Measurements from ENCODE around the gene USH1G. TPM values are rescaled to one million over a fixed set of nuclear protein-coding genes. Genes with fewer than 3 reads are reported as not detected.
"Not testable (repeated sequence)": the region's sequence is repeated elsewhere in the genome, so short reads cannot be mapped to it uniquely, and the experiment has no call there.

The USH1G gene
- not detected for polyA plus RNA-seq

- peak in 2 of 3 donors; percentile 11 to 30 for DNase-seq
- Mint-ChIP-seq H3K4me1 (peaks cover 0 to 8% of the 10 kb centered on the region in 2 donors), H3K4me3 (peak within 1 kb of the TSS; percentile 53 to 71 (median 67)), H3K27ac (peak within 1 kb of the TSS in 1 of 6 donors; percentile 64), H3K27me3 (ENCODE audit: low read depth in 3 of 3) (peaks cover 18 to 27% (median 21%) of the 10 kb centered on the region in 3 donors), H3K9me3 (no peaks in the 10 kb centered on the region), H3K36me3 (no peaks in the 10 kb centered on the region)
Measured at GRCh38 chr17:74922694-74923537, at the start of gene USH1G. Gene USH1G (minus strand): TSS chr17:74923255. CDS start chr17:74923073, 182 bp downstream.

DNA sequence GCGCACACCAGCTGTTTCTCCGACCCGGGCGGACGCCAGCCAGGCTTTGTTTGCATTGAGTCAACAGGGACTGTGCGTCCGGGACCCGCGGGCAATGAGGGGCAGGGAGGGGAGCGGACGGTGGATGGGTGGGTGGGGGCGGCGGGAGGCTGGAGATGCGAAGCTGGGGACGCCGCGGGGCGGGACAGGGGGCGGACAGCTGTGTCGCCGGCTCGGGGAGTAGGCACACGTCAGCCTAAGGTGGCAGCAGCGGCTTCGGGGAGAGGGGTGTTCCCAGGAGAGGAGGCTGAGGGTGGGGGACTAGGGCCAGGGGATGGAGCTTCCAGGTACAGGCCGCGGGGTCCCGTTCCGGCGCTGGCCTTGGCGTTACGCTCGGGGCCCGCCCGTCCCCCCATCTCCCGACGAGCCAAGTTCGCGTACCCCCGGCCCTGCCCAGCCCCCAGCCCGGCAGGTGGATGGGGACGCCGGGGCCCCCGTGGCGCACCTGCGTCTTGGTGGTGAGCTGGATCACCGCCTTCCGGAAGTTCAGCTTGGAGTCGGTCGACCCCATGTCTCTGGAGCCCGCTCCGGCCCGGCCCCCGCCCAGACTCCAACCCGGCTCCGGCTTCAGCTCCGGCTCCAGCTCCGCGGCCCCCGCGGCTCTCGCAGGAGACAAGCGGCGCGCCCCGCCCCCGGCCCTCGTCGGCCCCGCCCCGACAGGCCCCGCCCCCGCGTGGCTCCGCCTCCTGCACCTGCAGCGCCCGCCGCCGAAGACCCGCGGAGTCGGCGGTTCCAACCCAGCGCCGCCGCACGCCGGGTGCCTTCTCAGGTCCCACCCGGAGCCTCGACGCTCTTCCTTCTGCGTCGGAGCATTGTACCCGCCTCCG, 49.3 kb upstream of the USH1G start, which contains the start of gene HID1:
HID1 (minus strand) TSS at position 653 of the 866 bp plus-strand sequence; CDS start at position 550, 103 bp downstream.
- Mint-ChIP-seq H3K9me3 (no peaks in the 10 kb centered on the region), H3K4me3 (peak within 1 kb of the TSS; percentile 83 to 95 (median 88)), H3K27me3 (ENCODE audit: low read depth in 3 of 3) (peaks cover 6 to 24% (median 12%) of the 10 kb centered on the region in 3 donors), H3K27ac (peak within 1 kb of the TSS in 3 of 6 donors; percentile 3 to 76 (median 62)), H3K36me3 (no peaks in the 10 kb centered on the region), H3K4me1 (peaks cover 4 to 6% of the 10 kb centered on the region in 2 donors)
- DNase-seq: peak; percentile 48 to 61 (median 57)

- DNase-seq: no peak
- no peaks in the 10 kb centered on the region for H3K9me3 Mint-ChIP-seq
- peak overlapping the region; percentile 44 to 65 (median 59) for H3K4me3 Mint-ChIP-seq
- H3K4me1 Mint-ChIP-seq: peaks cover 4 to 6% of the 10 kb centered on the region in 2 donors
- H3K27ac Mint-ChIP-seq: no peak overlapping the region
- H3K36me3 Mint-ChIP-seq: no peaks in the 10 kb centered on the region
- peaks cover 6 to 23% (median 12%) of the 10 kb centered on the region in 3 donors for H3K27me3 Mint-ChIP-seq (ENCODE audit: low read depth in 3 of 3)
Measured at GRCh38 chr17:74971842-74972106, 48.7 kb upstream of the USH1G start.

GRCh38 chr17:74971069-74971841, 48.2 kb upstream of the USH1G start:
- no peak overlapping the region for H3K27ac Mint-ChIP-seq
- H3K4me1 Mint-ChIP-seq: peaks cover 4 to 6% of the 10 kb centered on the region in 2 donors
- DNase-seq: no peak
- peaks cover 8 to 21% (median 12%) of the 10 kb centered on the region in 3 donors for H3K27me3 Mint-ChIP-seq (ENCODE audit: low read depth in 3 of 3)
- H3K36me3 Mint-ChIP-seq: no peaks in the 10 kb centered on the region
- no peaks in the 10 kb centered on the region for H3K9me3 Mint-ChIP-seq
- H3K4me3 Mint-ChIP-seq: peak overlapping the region; percentile 44 to 65 (median 59)

- Mint-ChIP-seq H3K4me3 (peak overlapping the region in 3 of 5 donors; percentile 26 to 63 (median 35)), H3K36me3 (no peaks in the 10 kb centered on the region), H3K9me3 (no peaks in the 10 kb centered on the region), H3K27me3 (ENCODE audit: low read depth in 3 of 3) (peaks cover 8 to 17% (median 12%) of the 10 kb centered on the region in 3 donors), H3K27ac (no peak overlapping the region), H3K4me1 (peaks cover 4 to 6% of the 10 kb centered on the region in 2 donors)
- DNase-seq: no peak
Measured at GRCh38 chr17:74970395-74970794, 47.3 kb upstream of the USH1G start.

- H3K4me3 Mint-ChIP-seq, H3K27ac Mint-ChIP-seq, H3K36me3 Mint-ChIP-seq, DNase-seq, H3K9me3 Mint-ChIP-seq, H3K4me1 Mint-ChIP-seq: not testable (repeated sequence)
- H3K27me3 Mint-ChIP-seq (ENCODE audit: low read depth in 3 of 3): peaks cover 8 to 14% (median 9%) of the 10 kb centered on the region in 3 donors
Measured at GRCh38 chr17:74969501-74969900, 46.4 kb upstream of the USH1G start.

DNA sequence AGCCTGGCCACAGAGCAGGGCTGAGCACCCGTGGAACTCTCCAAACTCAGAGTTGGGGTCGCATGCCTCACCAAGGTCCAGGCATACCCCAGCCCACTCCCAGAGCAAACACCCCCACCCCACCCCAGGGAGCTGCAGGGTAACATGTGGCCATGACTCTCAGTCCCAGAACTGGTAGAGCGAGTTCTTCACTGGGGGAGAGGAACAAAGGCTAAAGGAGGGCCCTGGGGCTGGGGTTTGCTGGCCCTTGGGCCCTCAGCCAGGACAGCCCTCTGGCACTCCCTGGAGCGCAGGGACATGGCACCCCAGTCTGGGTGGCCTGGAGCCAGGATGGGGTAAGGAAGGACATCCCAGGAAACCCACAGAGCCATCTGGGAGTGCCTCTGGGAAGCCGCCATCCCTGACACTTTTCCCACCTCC, 45.3 kb upstream of the USH1G start:
- DNase-seq: no peak
- Mint-ChIP-seq H3K27ac (no peak overlapping the region), H3K36me3 (no peaks in the 10 kb centered on the region)

DNA sequence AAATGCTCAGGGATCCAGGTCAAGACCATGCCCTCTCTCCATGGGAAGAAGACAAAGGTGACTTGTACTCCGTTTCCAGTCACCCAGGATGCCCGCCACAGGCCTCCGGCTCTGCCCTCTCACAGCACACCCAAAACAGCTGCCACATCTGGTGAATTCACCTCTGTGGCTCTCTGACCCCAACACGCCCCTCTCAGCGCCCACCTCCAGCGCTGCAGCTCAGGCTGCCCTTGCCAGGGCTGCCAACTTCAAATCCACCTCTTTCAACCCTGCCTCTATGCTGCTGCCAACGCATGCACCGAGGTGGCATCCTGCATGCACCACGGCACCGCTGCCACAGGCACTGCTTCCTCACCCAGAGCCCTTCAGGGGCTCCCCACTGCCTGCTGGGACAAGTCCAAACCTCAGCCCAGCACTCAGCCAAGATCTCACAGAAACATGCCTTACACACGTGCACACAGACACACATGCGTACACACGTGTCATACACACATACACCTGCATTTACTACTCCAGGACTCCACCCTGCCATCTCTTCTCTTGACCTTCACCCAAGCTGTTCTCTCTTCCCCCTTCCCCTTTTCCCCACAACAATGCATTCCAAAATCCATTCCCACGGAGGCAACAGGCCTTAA, 42.0 kb upstream of the USH1G start:
- Mint-ChIP-seq H3K27me3 (ENCODE audit: low read depth in 3 of 3) (peaks cover 0 to 6% (median 1%) of the 10 kb centered on the region in 3 donors), H3K27ac (no peak overlapping the region), H3K4me1 (peaks cover 3 to 5% of the 10 kb centered on the region in 2 donors), H3K36me3 (no peaks in the 10 kb centered on the region), H3K4me3 (no peak overlapping the region), H3K9me3 (no peaks in the 10 kb centered on the region)
- no peak for DNase-seq

More for the DNA sequence above, 45.3 kb upstream of the USH1G start:
- H3K9me3 Mint-ChIP-seq: no peaks in the 10 kb centered on the region
- H3K4me3 Mint-ChIP-seq: no peak overlapping the region
- peaks cover 4 to 6% of the 10 kb centered on the region in 2 donors for H3K4me1 Mint-ChIP-seq
- H3K27me3 Mint-ChIP-seq (ENCODE audit: low read depth in 3 of 3): peaks cover 4 to 8% (median 8%) of the 10 kb centered on the region in 3 donors

- no peak overlapping the region for H3K27ac Mint-ChIP-seq
- peaks cover 3 to 5% of the 10 kb centered on the region in 2 donors for H3K4me1 Mint-ChIP-seq
- no peak for DNase-seq
- H3K27me3 Mint-ChIP-seq (ENCODE audit: low read depth in 3 of 3): peaks cover 0 to 5% (median 1%) of the 10 kb centered on the region in 3 donors
- H3K9me3 Mint-ChIP-seq: no peaks in the 10 kb centered on the region
- H3K36me3 Mint-ChIP-seq: no peaks in the 10 kb centered on the region
- H3K4me3 Mint-ChIP-seq: no peak overlapping the region
Measured at GRCh38 chr17:74964246-74964761, 41.2 kb upstream of the USH1G start.

GRCh38 chr17:74963656-74964055, 40.6 kb upstream of the USH1G start:
- peaks cover 0 to 3% (median 1%) of the 10 kb centered on the region in 3 donors for H3K27me3 Mint-ChIP-seq (ENCODE audit: low read depth in 3 of 3)
- no peaks in the 10 kb centered on the region for H3K36me3 Mint-ChIP-seq
- peaks cover 3 to 5% of the 10 kb centered on the region in 2 donors for H3K4me1 Mint-ChIP-seq
- DNase-seq: no peak
- no peaks in the 10 kb centered on the region for H3K9me3 Mint-ChIP-seq
- no peak overlapping the region for H3K27ac Mint-ChIP-seq
- no peak overlapping the region for H3K4me3 Mint-ChIP-seq

GRCh38 chr17:74962622-74963394, 39.8 kb upstream of the USH1G start:
- H3K9me3 Mint-ChIP-seq: no peaks in the 10 kb centered on the region
- no peak for DNase-seq
- H3K27me3 Mint-ChIP-seq (ENCODE audit: low read depth in 3 of 3): peaks cover 0 to 3% (median 1%) of the 10 kb centered on the region in 3 donors
- no peak overlapping the region for H3K4me3 Mint-ChIP-seq
- H3K4me1 Mint-ChIP-seq: peaks cover 3 to 5% of the 10 kb centered on the region in 2 donors
- no peak overlapping the region for H3K27ac Mint-ChIP-seq
- H3K36me3 Mint-ChIP-seq: no peaks in the 10 kb centered on the region
